ENCODE measurements around the gene MAP4K2. TPM values are rescaled to one million over a fixed set of nuclear protein-coding genes. Genes with fewer than 3 reads are reported as not detected.

Gene MAP4K2
- total RNA-seq, 1 donor from 2014 or later, result 9.8 TPM

- DNase-seq, result no peak
Measured at GRCh38 chr11:64754124-64754918, 48.7 kb downstream of the MAP4K2 start.

DNA sequence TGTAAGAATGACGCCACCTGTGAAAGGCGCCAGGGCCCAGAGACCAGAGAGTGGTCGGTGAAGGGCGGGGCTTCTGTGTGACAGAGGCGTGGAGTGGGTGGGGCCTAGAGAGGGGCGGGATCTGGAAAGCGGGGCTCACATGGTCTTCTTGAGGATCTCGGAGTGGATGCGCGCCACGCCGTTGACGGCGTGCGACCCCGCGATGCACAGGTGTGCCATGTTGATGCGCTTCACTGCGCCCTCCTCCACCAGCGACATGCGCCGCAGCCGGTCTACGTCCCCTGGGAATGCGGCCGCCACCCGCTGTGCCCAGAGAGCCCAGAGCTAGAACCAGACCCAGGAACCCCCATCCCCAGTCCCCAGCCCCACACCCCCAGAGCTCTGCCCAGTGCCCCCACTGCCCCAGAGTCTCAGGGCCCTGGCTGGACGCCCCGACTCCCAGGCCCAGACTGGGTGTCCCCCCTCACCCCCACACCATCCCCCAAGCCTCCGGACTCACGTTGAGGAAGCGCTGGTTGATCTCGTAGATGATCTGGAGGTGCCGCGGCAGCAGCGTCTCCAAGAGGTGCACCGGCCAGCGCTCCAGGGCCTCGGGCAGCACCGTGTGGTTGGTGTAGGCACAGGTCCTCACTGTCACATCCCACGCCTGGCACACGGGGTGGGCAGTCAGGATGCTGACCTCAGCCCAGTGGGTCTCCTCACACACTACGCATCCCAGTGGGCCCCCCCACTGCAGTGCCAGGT is 49.5 kb downstream of the MAP4K2 start:
- no peak for DNase-seq

- no peak for DNase-seq
Measured at GRCh38 chr11:64753019-64753379, 50.0 kb downstream of the MAP4K2 start.

GRCh38 chr11:64752175-64752970 is 50.6 kb downstream of the MAP4K2 start:
- no peak for DNase-seq

GRCh38 chr11:64751580-64751979 is 51.4 kb downstream of the MAP4K2 start:
- DNase-seq, result no peak

- no peak for DNase-seq
Measured at GRCh38 chr11:64751136-64751535, 51.9 kb downstream of the MAP4K2 start.

GRCh38 chr11:64750361-64751054 is 52.5 kb downstream of the MAP4K2 start:
- DNase-seq, result no peak

- DNase-seq, result no peak
Measured at GRCh38 chr11:64747961-64748665, 54.9 kb downstream of the MAP4K2 start.

DNA sequence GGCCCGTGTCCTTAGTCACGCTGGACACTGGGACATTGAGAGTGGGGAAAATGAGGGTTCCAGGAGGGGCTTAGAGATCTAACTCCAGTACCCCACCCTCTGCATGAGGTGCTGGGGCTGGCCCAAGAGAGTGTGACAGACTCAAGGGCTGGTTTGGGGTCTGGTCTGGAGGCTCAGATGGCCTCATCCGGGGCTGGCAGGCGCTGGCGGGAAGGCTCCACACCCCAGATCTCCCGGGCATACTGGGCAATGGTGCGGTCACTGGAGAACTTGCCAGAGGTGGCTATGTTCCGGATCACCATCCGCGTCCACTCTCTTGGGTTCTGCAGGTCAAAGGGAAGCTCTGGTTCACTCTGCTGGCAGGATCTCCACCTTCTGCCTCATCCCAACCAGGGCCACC is 56.5 kb downstream of the MAP4K2 start:
- DNase-seq, result no peak

DNA sequence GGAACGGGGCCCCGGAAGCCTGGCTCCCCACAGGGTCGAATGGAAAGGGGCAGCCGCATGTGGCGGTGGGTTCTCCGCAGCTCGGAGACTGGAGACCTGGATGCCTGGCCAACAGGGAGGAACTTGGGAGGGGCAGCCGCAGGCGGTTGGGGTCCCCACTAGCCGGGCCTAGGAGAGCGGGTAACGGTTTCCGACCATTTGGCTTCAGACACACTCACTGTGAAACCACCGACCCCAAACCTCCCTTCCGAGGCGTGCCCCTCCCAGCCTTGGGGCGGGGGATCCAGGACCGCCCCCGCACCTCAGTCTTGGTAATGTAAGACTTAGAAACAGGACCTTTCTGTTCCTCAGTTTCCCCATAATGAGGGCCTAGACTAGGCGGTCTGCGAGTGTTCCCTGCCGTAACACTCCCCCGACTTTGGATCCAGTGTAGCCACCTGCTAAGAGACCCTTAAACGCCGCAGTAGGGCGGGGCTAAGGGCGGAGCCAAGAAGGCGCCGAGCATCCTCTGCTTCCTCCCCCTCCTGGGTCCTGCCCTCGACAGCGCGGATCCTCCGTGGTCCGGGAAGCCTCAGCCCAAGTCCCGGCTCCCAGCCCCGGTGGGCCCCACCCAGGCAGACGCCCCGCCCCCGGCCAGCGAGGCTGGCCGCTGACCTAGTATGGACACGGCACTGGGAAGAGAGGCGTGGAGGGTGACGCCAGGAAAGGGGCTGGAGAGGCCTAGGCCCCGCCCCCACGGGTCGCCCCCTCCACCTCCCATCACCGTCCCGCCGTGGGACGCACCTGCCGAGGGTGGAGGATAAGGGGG is 57.3 kb downstream of the MAP4K2 start:
- DNase-seq, result no peak

GRCh38 chr11:64745189-64745520 is 57.9 kb downstream of the MAP4K2 start:
- no peak for DNase-seq

DNA sequence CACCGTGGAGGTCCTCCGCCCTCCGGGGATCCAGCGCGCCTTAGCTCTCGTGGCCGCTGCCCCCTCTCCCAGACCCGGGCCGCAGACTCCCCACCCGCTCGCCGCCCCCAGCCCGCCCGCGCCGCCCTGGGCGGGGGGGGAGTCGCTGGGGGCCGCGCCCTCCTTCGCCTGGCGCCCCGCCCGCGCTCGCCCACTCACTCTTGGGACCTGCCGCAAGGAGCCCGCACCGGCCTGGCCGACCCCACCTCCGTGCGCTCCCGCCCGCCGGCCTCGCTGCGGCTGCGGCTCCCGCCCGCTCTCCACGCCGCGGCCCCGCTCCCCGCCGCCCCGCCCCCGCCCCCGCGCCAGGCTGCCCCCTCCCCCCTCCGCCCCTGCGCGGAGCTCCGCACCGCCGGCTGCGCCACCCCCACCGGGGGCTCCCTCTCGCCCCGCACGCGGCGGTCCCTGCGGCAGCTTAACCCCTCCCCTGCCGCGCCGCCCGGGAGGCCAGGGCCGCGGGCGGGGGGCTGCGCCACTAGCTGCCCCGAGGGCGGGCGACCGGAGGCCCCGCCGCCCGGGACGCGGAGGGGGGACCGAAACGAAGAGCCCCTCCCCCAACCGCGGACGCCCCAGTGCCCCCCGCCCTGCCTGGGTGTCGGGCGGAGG is 58.3 kb downstream of the MAP4K2 start:
- DNase-seq, result no peak

GRCh38 chr11:64743591-64744543 is 59.1 kb downstream of the MAP4K2 start, which contains the start of gene RASGRP2:
Gene RASGRP2, minus strand, starts transcription at chr11:64744142. Its CDS starts 1,276 bp downstream, at chr11:64742866.
- DNase-seq, result no peak

GRCh38 chr11:64742889-64743590 is 60.0 kb downstream of the MAP4K2 start:
- DNase-seq, result peak; percentile 25

- DNase-seq, result no peak
Measured at GRCh38 chr11:64742087-64742888, 60.7 kb downstream of the MAP4K2 start.

- DNase-seq, result no peak
Measured at GRCh38 chr11:64741375-64742086, 61.5 kb downstream of the MAP4K2 start.

DNA sequence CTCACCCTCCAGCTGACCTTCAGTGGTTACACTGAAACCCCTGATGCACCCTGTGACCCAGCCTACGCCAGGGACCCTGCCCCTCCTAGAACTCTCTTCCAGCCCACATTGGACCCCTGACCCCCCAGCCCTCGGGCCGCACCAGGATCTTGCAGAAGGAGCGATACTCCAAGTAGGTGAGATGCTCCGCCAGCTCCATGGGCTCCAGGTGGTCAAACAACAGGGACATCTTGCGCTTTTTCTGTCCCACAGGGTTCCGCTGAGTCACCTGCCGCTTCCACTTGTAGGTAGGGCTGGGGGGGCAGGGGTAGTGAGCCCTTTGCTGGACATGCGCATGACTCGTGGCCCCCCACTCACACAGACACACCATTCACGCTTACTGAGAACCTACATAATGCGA is 63.1 kb downstream of the MAP4K2 start:
- DNase-seq, result no peak

All from occipital lobe (tissue), 2 donors.